Measurements from ENCODE around the gene SMOC1. TPM values are rescaled to one million over a fixed set of nuclear protein-coding genes. Genes with fewer than 3 reads are reported as not detected.

The SMOC1 gene
- total RNA-seq, 1 experiment from 2014 or later: 0.46 TPM

GRCh38 chr14:69996216-69996615 is 117.0 kb downstream of the SMOC1 start:
- Histone ChIP-seq H3K4me3 (ENCODE audit: low read depth in 2 of 2, low read length in 2 of 2) (no peak overlapping the region), H3K27ac (ENCODE audit: low read length) (no peak overlapping the region), H3K9me3 (ENCODE audit: control insufficient read depth, insufficient read depth, low read depth, low read length) (no peaks in the 10 kb centered on the region), H3K36me3 (ENCODE audit: control insufficient read depth, insufficient read depth, low read length) (no peaks in the 10 kb centered on the region; the same call in 1 of the 2 replicates), H3K4me1 (ENCODE audit: control insufficient read depth, insufficient read depth, low read length) (no peaks in the 10 kb centered on the region), H3K27me3 (ENCODE audit: control insufficient read depth, insufficient read depth, low read length) (peaks cover 8% of the 10 kb centered on the region)
- no TSS peak for BruUV-seq (replicated peaks)
- DNase-seq (ENCODE audit: low read depth, low spot score) (no peak), ATAC-seq (no peak)
- intact Hi-C loops (cut with micrococcal nuclease; ENCODE audit: unreplicated experiment) (no loop called here), in situ Hi-C loops (cut with HindIII; ENCODE audit: low pct_unique_long_range_greater_than_20kb, low sequenced_read_pairs) (no loop called here)
- TF ChIP-seq SIN3A (IDR thresholded peaks at IDR 0.05; ENCODE audit: borderline replicate concordance, insufficient read depth, low read depth, low read length) (no peak), CTCF (IDR thresholded peaks at IDR 0.05) (no peak), REST (IDR thresholded peaks at IDR 0.05; ENCODE audit: insufficient read depth in 1 of 2, low read depth in 2 of 2, low read length in 1 of 2) (no peak), TCF7L2 (IDR thresholded peaks at IDR 0.05; ENCODE audit: low read depth, low read length) (no peak), POLR2AphosphoS5 (IDR thresholded peaks at IDR 0.05; ENCODE audit: low read depth, low read length) (no peak)
- CTCF ChIA-PET: no interaction called here
- POLR2A ChIA-PET: no interaction called here

GRCh38 chr14:69997849-69998248 is 118.6 kb downstream of the SMOC1 start:
- Histone ChIP-seq H3K4me3 (ENCODE audit: low read depth in 2 of 2, low read length in 2 of 2) (no peak overlapping the region), H3K36me3 (ENCODE audit: control insufficient read depth, insufficient read depth, low read length) (no peaks in the 10 kb centered on the region; the same call in 1 of the 2 replicates), H3K4me1 (ENCODE audit: control insufficient read depth, insufficient read depth, low read length) (no peaks in the 10 kb centered on the region), H3K9me3 (ENCODE audit: control insufficient read depth, insufficient read depth, low read depth, low read length) (no peaks in the 10 kb centered on the region), H3K27ac (ENCODE audit: low read length) (no peak overlapping the region), H3K27me3 (ENCODE audit: control insufficient read depth, insufficient read depth, low read length) (peaks cover 4% of the 10 kb centered on the region)
- ATAC-seq (no peak), DNase-seq (ENCODE audit: low read depth, low spot score) (no peak)
- in situ Hi-C loops (cut with HindIII; ENCODE audit: low pct_unique_long_range_greater_than_20kb, low sequenced_read_pairs): no loop called here
- intact Hi-C loops (cut with micrococcal nuclease; ENCODE audit: unreplicated experiment): no loop called here
- POLR2A ChIA-PET: no interaction called here
- TF ChIP-seq SIN3A (IDR thresholded peaks at IDR 0.05; ENCODE audit: borderline replicate concordance, insufficient read depth, low read depth, low read length) (no peak), POLR2AphosphoS5 (IDR thresholded peaks at IDR 0.05; ENCODE audit: low read depth, low read length) (no peak), REST (IDR thresholded peaks at IDR 0.05; ENCODE audit: insufficient read depth in 1 of 2, low read depth in 2 of 2, low read length in 1 of 2) (no peak), CTCF (IDR thresholded peaks at IDR 0.05) (no peak), TCF7L2 (IDR thresholded peaks at IDR 0.05; ENCODE audit: low read depth, low read length) (no peak)
- BruUV-seq (replicated peaks): no TSS peak
- CTCF ChIA-PET: no interaction called here

All from Panc1 (cell line).